ENCODE results near the gene AIF1L. TPM values are rescaled to one million over a fixed set of nuclear protein-coding genes. Genes with fewer than 3 reads are reported as not detected.

AIF1L gene
- total and polyA plus RNA-seq, 2 of the 4 experiments (the other 2 are of a cell fraction), result 0.18 to 0.19 TPM

- intact Hi-C loops (cut with micrococcal nuclease) (no loop called here), in situ Hi-C loops (cut with MboI; ENCODE audit: low sequenced_read_pairs) (no loop called here), dilution Hi-C loops (cut with HindIII; ENCODE audit: low sequenced_read_pairs, unreplicated experiment) (no loop called here)
- Histone ChIP-seq H3K4me3 (ENCODE audit: insufficient read depth, low read depth, low read length) (no peak overlapping the region), H3K14ac (replicated peaks; ENCODE audit: low read depth, low read length) (no peak overlapping the region), H4K5ac (ENCODE audit: low read depth, low read length) (no peak overlapping the region), H3K27ac (ENCODE audit: insufficient read depth, low read length) (no peak overlapping the region), H3K4me1 (ENCODE audit: control insufficient read depth, insufficient read depth, low read length) (no peaks in the 10 kb centered on the region), H2BK120ac (ENCODE audit: low read depth, low read length) (no peak overlapping the region), H4K8ac (ENCODE audit: low read depth in 2 of 2, low read length in 2 of 2) (no peak overlapping the region), H2BK20ac (ENCODE audit: low read depth, low read length) (no peak overlapping the region), H3K79me1 (ENCODE audit: low read depth in 1 of 2, low read length in 2 of 2) (no peaks in the 10 kb centered on the region), H2AFZ (replicated peaks; ENCODE audit: low read length, poor library complexity) (peak overlapping the region; percentile 58), H3K27me3 (ENCODE audit: control insufficient read depth, insufficient read depth, low read length) (peaks cover 27% of the 10 kb centered on the region), H3K4ac (ENCODE audit: low read depth, low read length) (no peak overlapping the region), H3K23ac (ENCODE audit: low read depth, low read length) (no peak overlapping the region), H3K56ac (ENCODE audit: extremely low read depth, insufficient read depth, low read length) (no peak overlapping the region), H2BK5ac (ENCODE audit: low read depth, low read length, poor library complexity, severe bottlenecking) (no peak overlapping the region), H2AK5ac (ENCODE audit: low read depth, low read length) (no peak overlapping the region), H3K9me3 (ENCODE audit: control insufficient read depth, insufficient read depth, low read length) (no peaks in the 10 kb centered on the region), H4K91ac (ENCODE audit: insufficient read depth, low read depth, low read length) (no peak overlapping the region), H3K9ac (ENCODE audit: low read depth, low read length) (no peak overlapping the region), H2BK15ac (ENCODE audit: low read depth, low read length) (no peak overlapping the region), H3K18ac (ENCODE audit: low read depth, low read length) (no peak overlapping the region), H4K20me1 (ENCODE audit: insufficient read depth, low read length) (no peaks in the 10 kb centered on the region; the same call in 1 of the 2 replicates), H3K4me2 (ENCODE audit: low read depth, low read length) (no peak overlapping the region), H2AK9ac (replicated peaks; ENCODE audit: low read depth, low read length, poor library complexity) (no peak overlapping the region), H3K9me1 (ENCODE audit: insufficient read depth, low read length) (no peaks in the 10 kb centered on the region), H3K36me3 (ENCODE audit: control insufficient read depth, insufficient read depth, low read length) (no peaks in the 10 kb centered on the region)
- WGBS, 2 experiments (ENCODE audit: extremely low coverage in 2 of 2, insufficient read length in 1 of 2), result no CpG with 5 or more reads among the region's 4 CpGs
- POLR2A ChIA-PET (ENCODE audit: unreplicated experiment), result no interaction called here
- DNase-seq (no peak), ATAC-seq (ENCODE audit: low read depth) (no peak)
- BruUV-seq (replicated peaks), result no TSS peak
- CTCF ChIA-PET, result interaction anchor here (0.7 kb wide), 1 partner anchor 9 kb away, joined by 3 read pairs; no protein-coding TSS in a partner anchor
- TF ChIP-seq MXI1 (IDR thresholded peaks at IDR 0.05; ENCODE audit: borderline replicate concordance, low read depth, low read length) (no peak), NFE2L2 (IDR thresholded peaks at IDR 0.05; ENCODE audit: low read depth, low read length) (no peak), FOS (IDR thresholded peaks at IDR 0.05; ENCODE audit: low read depth, low read length) (no peak), CEBPB (IDR thresholded peaks at IDR 0.05; ENCODE audit: low read depth, low read length) (no peak), MAFK (IDR thresholded peaks at IDR 0.05; ENCODE audit: low read depth, low read length) (no peak), BHLHE40 (IDR thresholded peaks at IDR 0.05; ENCODE audit: low read depth, low read length) (no peak), POLR2A (IDR thresholded peaks at IDR 0.05; ENCODE audit: low read depth, low read length) (no peak)
These were observed 21.4 kb downstream of the AIF1L start for GRCh38 chr9:131117762-131118145.

Data from IMR-90 (cell line).